GM12878 (cell line): ENCODE data around the gene LARGE1. TPM values are rescaled to one million over a fixed set of nuclear protein-coding genes. Genes with fewer than 3 reads are reported as not detected.

Experiments used
- ATAC-seq: fragments of 200-7000 bp; cut with Tn5 transposase; 3 replicates; pipeline ENCODE4 v1.9.1; 2020; ENCODE audit warnings: mild to moderate bottlenecking, moderate library complexity
- BruUV-seq: library from RNA; stranded (reverse); fragments of 400-500 nt; replicated peaks from 2 replicates; lab custom pipeline; 2021; lab: Mats Ljungman, UMichigan
- CTCF ChIA-PET: fragments of 300-600 bp; sonication (Branson Sonifier 250); formaldehyde crosslinking; extraction: SDS; loops from one replicate; lab custom pipeline; 2021; ENCODE audit warnings: inconsistent platforms; lab: Yijun Ruan, JAX
- POLR2A ChIA-PET: fragments of 350-600 bp; formaldehyde crosslinking; extraction: SDS; loops from one replicate; lab custom pipeline; 2021; ENCODE audit warnings: inconsistent platforms; lab: Charles Lee
- RAD21 ChIA-PET: fragments of 300-600 bp; sonication (Branson Sonifier 250); formaldehyde crosslinking; loops from one replicate; lab custom pipeline; 2023; ENCODE audit warnings: antibody characterized with exemption; ENCODE audit not compliant: unreplicated experiment; lab: Charles Lee
- SMC1A ChIA-PET: fragments of 300-600 bp; sonication (Branson Sonifier 250); formaldehyde crosslinking; loops from one replicate; lab custom pipeline; 2023; ENCODE audit not compliant: unreplicated experiment, uncharacterized antibody; lab: Charles Lee
- DNase-seq: peaks from one replicate; pipeline ENCODE4 v3.0.0-alpha.2; 2011; ENCODE audit warnings: low read depth, low spot score
- FAIRE-seq: peaks from 3 replicates; lab custom pipeline; 2011; peaks lifted over from hg19 to GRCh38; lab: Jason Lieb, UNC
- H2AFZ ChIP-seq: 2 replicates; pipeline ENCODE4 v1.6.0; 2011; ENCODE audit warnings: low read depth, low read length, control low read depth; ENCODE audit not compliant: control insufficient read depth
- H3K27ac ChIP-seq: 2 replicates; pipeline ENCODE4 v1.5.1; 2011; ENCODE audit warnings: control low read depth; ENCODE audit not compliant: control insufficient read depth, insufficient read depth
- H3K27me3 ChIP-seq, 2 experiments: replicated peaks in 1 of 2; 2 replicates each; pipeline versions ENCODE4 v1.6.0 to v1.6.1; 2011; ENCODE audit warnings: low read length in 1 of 2; ENCODE audit not compliant: control insufficient read depth in 2 of 2, insufficient read depth in 2 of 2
- H3K36me3 ChIP-seq, 2 experiments: 2 replicates each; pipeline ENCODE4 v1.5.1; 2011; ENCODE audit warnings: low read length in 1 of 2; ENCODE audit not compliant: control insufficient read depth in 2 of 2, insufficient read depth in 2 of 2
- H3K4me1 ChIP-seq: 2 replicates; pipeline ENCODE4 v1.6.1; 2011; ENCODE audit warnings: mild to moderate bottlenecking, low read length, moderate library complexity, mixed read lengths; ENCODE audit not compliant: control insufficient read depth, insufficient read depth
- H3K4me2 ChIP-seq: 2 replicates; pipeline ENCODE4 v1.6.0; 2011; ENCODE audit warnings: control low read depth; ENCODE audit not compliant: control insufficient read depth, insufficient read depth
- H3K4me3 ChIP-seq: fragments of 200-600 bp; sonication (generic); 2 replicates; pipeline ENCODE4 v1.5.1; 2016
- H3K79me2 ChIP-seq: 2 replicates; pipeline ENCODE4 v1.6.0; 2011; ENCODE audit warnings: low read length; ENCODE audit not compliant: control insufficient read depth, insufficient read depth
- H3K9ac ChIP-seq: 2 replicates; pipeline ENCODE4 v1.8.0; 2011; ENCODE audit warnings: low read length, control low read depth, mixed read lengths; ENCODE audit not compliant: control insufficient read depth, insufficient read depth
- H3K9me3 ChIP-seq: replicated peaks from 3 replicates; pipeline ENCODE4 v1.5.1; 2011; ENCODE audit warnings: mild to moderate bottlenecking, low read length; ENCODE audit not compliant: control insufficient read depth, insufficient read depth
- H4K20me1 ChIP-seq: 2 replicates; pipeline ENCODE4 v1.6.0; 2011; ENCODE audit not compliant: control insufficient read depth, insufficient read depth
- DPF2 ChIP-seq: fragments of 450-650 bp; IDR thresholded peaks from 2 replicates; pipeline ENCODE4 v1.6.1; 2017; ENCODE audit warnings: mild to moderate bottlenecking
- FOXK2 ChIP-seq: fragments of 450-650 bp; IDR thresholded peaks from 2 replicates; pipeline ENCODE4 v1.6.1; 2017; ENCODE audit warnings: mild to moderate bottlenecking, moderate library complexity
- HDGF ChIP-seq: fragments of 450-650 bp; IDR thresholded peaks from 2 replicates; pipeline ENCODE4 v1.6.1; 2016; ENCODE audit warnings: antibody characterized with exemption
- IKZF2 ChIP-seq, 2 experiments: fragments of 450-650 bp; IDR thresholded peaks; 2 replicates each; pipeline ENCODE4 v1.6.1; 2017; ENCODE audit warnings: mild to moderate bottlenecking in 2 of 2, moderate library complexity in 2 of 2
- MLLT1 ChIP-seq: fragments of 450-650 bp; IDR thresholded peaks from 2 replicates; pipeline ENCODE4 v1.6.1; 2016; ENCODE audit warnings: mild to moderate bottlenecking
- POLR2AphosphoS2 ChIP-seq: IDR thresholded peaks from 2 replicates; pipeline ENCODE4 v1.6.1; 2011; ENCODE audit warnings: low read depth, mild to moderate bottlenecking, low read length, improper control_type of control experiment, moderate library complexity
- WGBS: methylation state at CpG from one replicate; pipeline ENCODE4 v1.1.6; 2016; ENCODE audit warnings: low lambda C conversion rate; ENCODE audit not compliant: insufficient replicate concordance, insufficient coverage; ENCODE audit errors: missing lambda C conversion rate; 5-methylcytosine and 5-hydroxymethylcytosine counted together
- in situ Hi-C: fragments of 300-500 bp; cut with MboI; formaldehyde crosslinking; loops from 9 replicates; pipeline ENCODE4 v1.14.3; 2018; ENCODE audit warnings: mixed read lengths
- intact Hi-C: fragments of 100-400 bp; cut with micrococcal nuclease; formaldehyde crosslinking; loops from one replicate; pipeline ENCODE4 v1.14.2; 2022; ENCODE audit not compliant: unreplicated experiment
- polyA plus RNA-seq, 11 experiments: library from polyadenylated mRNA; depleted of rRNA in 4 of 11; unstranded in 6 of 11; stranded (reverse) in 5 of 11; fragments of >200 nt; fragmentation: Nextera tagmentation in 4 of 11; fragmentation: Illumina TruSeq in 1 of 11; extraction: Ambion mirVana in 4 of 11; extraction: Trizol in 1 of 11; gene quantifications; 1 replicate in 1 of 11; 2 replicates in 10 of 11; pipeline versions ENCODE4 v1.2.1 to v1.2.3, GENCODE V29; 2011 to 2016; ENCODE audit warnings: inconsistent platforms in 2 of 11, missing spikeins in 2 of 11, low read depth in 1 of 11
- total RNA-seq, 4 experiments: library from RNA; depleted of rRNA in 3 of 4; stranded (reverse); fragments of >200 nt in 3 of 4; fragmentation: Illumina TruSeq in 1 of 4; extraction: Trizol in 1 of 4; gene quantifications; 2 replicates each; pipeline versions ENCODE4 v1.2.1 to v1.2.3, GENCODE V29; 2013 to 2021

Gene LARGE1
- total and polyA plus RNA-seq, 10 of the 15 experiments (the other 5 are each of a cell fraction or from before 2014, with no cell fraction given), result 3.2 to 41.4 (median 17.3) TPM

- POLR2A ChIA-PET, result no interaction called here
- DNase-seq (no peak), ATAC-seq (no peak), FAIRE-seq (no peak)
- no peaks in the 10 kb centered on the region for H4K20me1 ChIP-seq
- H3K4me1 ChIP-seq, result peaks cover 25% of the 10 kb centered on the region
- RAD21 ChIA-PET, result interaction anchor here (0.8 to 1.0 kb wide), 2 partner anchors 31 to 34 kb away, joined by 3 to 6 read pairs; no protein-coding TSS in a partner anchor
- H3K9me3 ChIP-seq, result peaks cover 13% of the 10 kb centered on the region
- SMC1A ChIA-PET, result interaction anchor here (1.3 to 3.3 kb wide), 2 partner anchors 27 to 31 kb away, joined by 3 to 18 read pairs; no protein-coding TSS in a partner anchor
- no peak overlapping the region for H3K9ac ChIP-seq
- no peaks in the 10 kb centered on the region for H3K79me2 ChIP-seq
- H3K4me2 ChIP-seq, result no peak overlapping the region
- in situ Hi-C loops, result no loop called here
- H3K27ac ChIP-seq, result no peak overlapping the region; the same call in 1 of the 2 replicates
- no peaks in the 10 kb centered on the region for H3K36me3 ChIP-seq
- no TSS peak for BruUV-seq
- no peak overlapping the region for H3K4me3 ChIP-seq
- H3K27me3 ChIP-seq, result no peaks in the 10 kb centered on the region
- TF ChIP-seq DPF2 (no peak), MLLT1 (no peak), FOXK2 (no peak), IKZF2 (IDR thresholded peaks at IDR 0.05) (no peak), HDGF (no peak), POLR2AphosphoS2 (no peak)
- CTCF ChIA-PET, result interaction anchor here (0.8 to 6.1 kb wide), 3 partner anchors 27 to 32 kb away, joined by 3 to 48 read pairs (median 4); no protein-coding TSS in a partner anchor
- intact Hi-C loops, result loop anchor here (5.0 kb wide), 1 partner anchor 326 kb away; no protein-coding TSS in a partner anchor
- WGBS, result 34% methylated on average over 3 of the region's 3 CpGs
- H2AFZ ChIP-seq, result no peak overlapping the region
Observed at GRCh38 chr22:33240888-33241475, 679.3 kb downstream of the LARGE1 start.
